Inflammatory macrophage treated with lipopolysaccharide for 4 hours (primary cell): ENCODE data around the gene PDGFRA.

Experiments
- DNase-seq: peaks from one replicate; pipeline ENCODE4 v3.0.0-alpha.2; 2020

The PDGFRA gene

DNA sequence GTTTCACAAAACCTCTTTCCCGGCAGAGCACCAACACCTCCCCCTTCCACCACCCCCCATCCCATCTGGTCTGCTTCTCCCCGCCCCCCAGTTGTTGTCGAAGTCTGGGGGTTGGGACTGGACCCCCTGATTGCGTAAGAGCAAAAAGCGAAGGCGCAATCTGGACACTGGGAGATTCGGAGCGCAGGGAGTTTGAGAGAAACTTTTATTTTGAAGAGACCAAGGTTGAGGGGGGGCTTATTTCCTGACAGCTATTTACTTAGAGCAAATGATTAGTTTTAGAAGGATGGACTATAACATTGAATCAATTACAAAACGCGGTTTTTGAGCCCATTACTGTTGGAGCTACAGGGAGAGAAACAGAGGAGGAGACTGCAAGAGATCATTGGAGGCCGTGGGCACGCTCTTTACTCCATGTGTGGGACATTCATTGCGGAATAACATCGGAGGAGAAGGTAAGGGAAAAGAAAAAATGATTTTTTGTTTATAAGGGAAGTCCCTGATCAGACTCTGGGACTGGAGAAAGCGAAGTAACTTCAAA, at the start of gene PDGFRA:
PDGFRA (plus strand) TSS at position 333 of the 541 bp plus-strand sequence. CDS start 29,476 bp downstream, outside the sequence.
- no peak for DNase-seq

DNA sequence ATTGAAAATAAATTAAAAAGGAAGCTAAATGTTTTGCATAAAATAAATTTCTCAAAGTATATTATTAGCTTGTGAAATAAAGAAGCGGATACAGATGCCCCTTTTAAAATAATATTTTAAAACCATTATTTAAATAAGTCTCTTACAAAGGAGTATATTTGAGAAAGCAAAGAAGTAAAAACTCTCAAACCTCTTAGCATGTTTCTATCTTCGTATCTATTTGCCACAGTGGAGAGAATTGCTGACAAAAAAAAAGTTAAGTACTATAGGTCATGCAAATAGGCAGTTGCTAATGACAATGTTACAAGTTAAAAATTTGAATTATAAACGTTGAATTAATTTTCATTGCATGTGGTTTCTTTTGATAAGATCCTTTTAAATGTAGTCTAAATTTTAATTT, 44.5 kb upstream of the PDGFRA start:
- DNase-seq = no peak

DNA sequence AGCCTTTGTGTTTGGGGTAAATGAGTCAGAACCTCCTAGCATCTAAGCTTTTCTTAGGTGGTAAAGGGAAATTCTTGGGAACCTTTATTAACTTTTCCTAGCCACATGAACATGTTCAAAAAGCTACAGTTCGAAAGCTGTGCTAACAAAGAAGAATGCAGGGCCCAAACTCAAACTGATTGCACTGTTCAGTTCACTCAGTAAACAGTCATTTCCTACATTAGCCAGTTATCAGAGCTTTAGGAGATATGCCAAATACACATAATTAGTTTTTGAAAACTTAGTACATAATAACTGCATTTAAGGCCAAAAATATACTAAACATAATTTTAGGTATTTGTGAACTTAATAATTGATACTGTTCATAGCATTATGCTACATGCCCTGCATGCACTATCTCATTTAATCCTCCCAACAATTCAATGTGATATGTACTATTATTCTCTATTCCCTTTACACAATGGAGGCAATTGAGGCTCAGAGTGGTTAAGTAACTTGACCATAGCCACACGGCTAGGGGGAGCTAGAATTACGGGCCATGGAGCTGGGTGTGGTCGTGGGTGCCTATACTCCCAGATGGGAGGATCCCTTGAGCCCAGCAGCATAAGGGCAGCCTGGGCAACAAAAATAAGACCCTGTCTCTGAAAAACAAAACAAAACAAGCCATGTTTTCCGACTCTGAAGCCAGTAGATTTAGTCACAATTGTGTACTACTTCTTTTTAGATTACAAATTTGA, 43.9 kb upstream of the PDGFRA start:
- no peak for DNase-seq

DNA sequence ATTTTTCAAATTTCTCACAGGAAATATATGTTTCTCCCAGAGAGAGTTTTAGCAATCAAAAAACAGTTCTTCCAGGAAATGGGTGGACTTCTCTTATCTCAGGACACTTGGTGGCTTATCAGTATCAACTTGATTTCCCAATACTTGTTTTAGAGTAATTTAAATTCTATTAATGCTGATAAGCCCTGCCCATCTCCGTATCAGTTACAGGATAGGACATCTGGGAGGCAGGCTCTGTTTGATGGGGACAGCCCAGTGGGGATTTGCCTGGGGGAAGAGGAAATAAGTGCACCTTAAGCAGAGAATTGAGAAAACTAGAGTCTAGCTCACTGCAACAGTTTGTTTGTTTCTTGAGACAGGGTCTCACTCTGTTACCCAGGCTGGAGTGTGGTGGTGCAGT, 43.2 kb upstream of the PDGFRA start:
- DNase-seq = no peak

DNA sequence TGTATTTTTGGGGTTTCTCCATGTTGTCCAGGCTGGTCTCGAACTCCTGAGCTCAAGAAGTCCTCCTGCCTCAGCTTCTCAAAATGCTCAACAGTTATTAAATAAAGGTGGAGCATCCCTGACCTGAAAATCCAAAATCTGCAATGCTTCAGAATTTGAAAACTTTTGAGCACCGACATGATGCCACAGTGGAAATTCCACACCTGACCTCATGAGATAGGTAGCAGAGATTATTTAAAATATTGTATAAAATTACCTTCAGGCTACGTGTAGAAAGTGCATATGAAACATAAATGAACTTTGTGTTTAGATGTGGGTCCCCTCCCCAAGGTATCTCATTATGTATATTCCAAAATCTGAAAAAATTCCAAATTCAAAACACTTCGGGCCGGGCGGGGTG, 42.7 kb upstream of the PDGFRA start:
- no peak for DNase-seq

DNA sequence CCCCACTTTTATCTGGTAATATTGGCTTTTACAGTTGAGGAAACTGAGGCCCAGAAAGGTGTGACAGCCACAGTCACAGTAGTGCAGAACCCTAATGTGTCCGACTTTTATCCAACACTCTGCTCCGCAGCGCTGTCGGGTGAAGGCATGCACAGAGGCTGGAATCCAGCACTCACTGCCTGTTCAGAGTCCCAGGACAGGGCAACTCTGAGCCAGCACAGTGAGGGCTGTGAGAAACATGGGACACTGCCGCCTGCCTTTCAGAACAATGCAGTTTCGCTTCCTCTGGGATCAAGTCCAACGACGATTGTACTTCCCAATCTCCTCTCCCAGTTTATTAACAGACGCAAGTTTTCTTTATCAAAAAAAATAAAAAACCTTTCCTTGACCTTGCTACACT, 41.9 kb upstream of the PDGFRA start:
- DNase-seq = peak; percentile 36

DNA sequence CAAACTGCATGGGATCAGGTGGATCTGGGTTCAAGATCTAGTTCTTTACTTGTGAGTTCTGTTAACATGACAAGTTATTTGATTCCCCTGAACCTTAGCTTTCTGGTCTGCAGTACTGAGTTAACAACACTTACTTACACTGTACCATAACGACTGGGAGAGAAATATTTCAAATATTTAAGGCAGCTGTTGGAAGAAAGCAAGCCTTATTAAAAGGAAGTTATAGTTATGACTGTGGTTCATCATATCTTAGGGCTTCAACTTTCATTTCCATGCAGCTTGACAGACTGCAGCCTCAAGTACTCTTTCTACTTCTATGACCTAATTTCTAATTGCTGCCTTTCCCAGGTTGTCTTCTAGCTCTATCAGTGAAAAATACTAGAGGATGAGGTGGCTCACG, 40.0 kb upstream of the PDGFRA start:
- DNase-seq = no peak

DNA sequence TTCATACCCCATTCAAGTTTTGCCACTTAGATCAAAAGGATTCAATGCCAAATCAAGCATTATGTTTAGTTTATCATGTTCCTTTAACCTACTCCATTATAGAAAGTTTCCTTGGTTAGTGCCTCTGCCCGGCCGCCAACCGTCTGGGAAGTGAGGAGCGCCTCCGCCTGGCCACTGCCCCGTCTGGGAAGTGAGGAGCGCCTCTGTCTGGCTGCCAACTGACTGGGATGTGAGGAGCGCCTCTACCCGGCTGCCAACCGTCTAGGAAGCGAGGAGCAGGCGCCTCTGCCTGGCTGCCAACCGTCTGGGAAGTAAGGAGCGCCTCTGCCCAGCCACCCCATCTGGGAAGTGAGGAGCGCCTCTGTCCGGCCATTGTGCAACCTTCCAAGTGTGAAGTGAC, 36.3 kb upstream of the PDGFRA start:
- DNase-seq = no peak

DNA sequence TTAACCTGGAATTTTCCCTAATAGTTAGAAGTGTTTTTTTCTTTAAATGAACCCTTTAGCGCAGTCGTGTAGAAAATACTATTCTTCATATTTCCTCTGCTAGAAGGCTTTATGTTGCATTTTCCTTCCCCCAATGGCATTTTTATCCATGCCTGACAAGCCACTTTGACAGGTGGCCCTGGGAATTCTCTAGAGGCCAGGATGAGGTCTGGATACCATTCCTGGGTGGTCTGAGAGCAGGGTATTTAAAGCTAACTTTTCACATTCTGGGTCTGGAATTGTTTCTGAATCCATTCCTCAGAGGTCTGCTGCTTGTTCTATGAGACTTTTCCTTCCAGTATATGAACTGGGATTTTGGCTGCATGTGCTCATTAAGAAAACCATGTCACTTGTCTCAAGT, 31.2 kb upstream of the PDGFRA start:
- no peak for DNase-seq

DNA sequence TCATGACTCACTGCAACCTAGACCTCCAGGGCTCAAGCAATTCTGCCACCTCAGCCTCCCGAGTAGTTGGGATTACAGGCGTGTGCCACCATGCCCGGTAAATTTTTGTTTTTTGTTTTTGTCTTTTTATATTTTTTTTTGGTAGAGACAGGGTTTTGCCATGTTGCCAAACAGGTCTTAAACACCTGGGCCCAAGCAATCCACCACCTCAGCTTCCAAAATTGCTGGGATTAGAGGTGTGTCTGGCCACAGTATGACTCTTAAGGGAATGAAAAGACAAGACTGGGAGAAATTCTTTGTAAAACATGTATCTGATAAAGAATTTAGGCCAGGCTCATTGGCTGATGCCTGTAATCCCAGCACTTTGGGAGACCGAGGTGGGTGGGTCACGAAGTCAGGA, 29.2 kb upstream of the PDGFRA start:
- DNase-seq = no peak

DNA sequence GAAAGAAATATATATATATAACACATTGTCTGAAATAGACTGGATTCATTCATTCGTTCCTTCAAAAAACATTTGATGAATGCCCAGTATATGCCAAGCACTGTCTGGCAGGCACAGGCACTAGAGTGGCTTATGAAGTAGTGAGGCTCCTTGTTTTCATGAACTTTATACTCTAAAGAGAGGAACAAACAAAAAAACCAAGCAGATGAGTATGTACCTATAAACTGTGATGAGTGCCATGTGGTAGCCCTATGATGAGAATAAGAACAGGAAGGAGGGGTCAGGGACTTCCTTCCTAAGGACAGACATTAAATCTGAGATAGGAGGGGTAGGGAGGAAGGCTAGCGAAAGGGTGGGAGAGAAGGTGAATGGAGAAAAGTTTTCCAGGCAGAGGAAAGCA, 19.5 kb upstream of the PDGFRA start:
- no peak for DNase-seq

DNA sequence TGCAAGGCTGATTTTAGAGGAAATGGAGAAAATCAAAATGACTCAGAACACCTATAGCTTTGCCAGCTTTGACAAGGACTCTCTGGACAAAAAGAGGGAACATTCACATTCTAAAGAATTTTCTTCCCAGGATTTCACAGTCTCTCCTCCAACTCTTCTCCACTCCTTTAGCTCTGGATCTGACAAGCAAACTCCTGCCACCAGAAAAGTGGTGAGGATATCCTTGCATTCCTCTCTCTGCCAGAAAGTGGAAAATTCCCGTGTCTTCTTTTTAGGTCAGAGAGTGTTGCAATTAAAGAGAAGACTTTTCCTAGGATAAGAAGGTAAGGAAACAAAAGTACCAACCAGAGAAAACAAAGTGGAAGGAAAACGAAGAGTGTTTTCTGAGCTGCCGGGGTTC, 16.1 kb upstream of the PDGFRA start:
- no peak for DNase-seq

DNA sequence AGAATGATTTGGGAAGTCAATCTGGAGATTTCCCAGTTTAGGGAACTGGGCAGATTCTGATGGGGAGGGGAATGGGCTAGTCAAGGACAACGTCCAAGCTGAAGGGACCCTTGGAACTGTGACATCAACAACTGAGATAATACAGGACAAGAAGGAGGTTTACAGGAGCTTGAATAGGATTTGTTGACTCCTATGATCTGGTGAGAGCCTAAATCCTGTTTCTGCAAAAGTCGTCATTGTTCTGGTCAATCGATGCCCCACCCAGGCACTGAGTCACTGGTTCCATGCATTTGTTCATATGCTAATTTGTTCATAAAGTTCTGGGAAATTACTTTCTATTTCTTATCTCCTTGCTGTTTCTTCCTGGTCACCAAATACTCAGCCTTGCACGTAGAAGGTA, 15.3 kb upstream of the PDGFRA start:
- peak; percentile 56 for DNase-seq

DNA sequence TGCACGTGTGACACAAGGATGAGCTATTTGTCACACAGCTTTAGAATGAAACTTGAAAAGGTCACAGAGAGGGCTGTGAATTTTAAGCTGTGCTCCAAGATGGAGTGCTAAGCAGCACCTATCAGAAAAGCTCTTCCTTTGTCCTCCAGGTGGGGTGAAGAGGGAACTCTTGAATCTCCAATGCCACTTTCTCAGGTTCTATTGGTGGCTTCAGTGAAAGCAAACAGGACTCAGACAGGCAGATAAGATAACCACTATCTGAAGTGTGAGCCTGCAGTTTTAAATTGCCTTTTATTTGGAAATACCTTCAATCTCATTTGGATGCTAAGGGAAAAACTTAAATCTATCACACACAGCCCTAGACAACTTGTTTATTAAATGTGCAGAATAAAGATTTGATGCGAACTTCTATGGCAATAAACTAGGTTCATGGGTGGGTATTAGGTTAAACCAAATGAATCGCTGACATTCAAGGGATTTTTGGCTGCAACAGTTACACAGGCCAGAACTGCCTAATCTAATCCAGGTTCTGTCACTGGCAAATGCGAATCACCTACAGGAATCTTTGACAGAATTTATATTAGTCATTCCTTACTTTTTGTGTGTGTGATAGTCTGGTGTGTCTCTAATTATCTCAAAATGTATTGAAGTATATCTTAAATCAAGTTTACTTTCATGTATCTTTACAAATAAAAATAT, 13.6 kb upstream of the PDGFRA start:
- no peak for DNase-seq

DNA sequence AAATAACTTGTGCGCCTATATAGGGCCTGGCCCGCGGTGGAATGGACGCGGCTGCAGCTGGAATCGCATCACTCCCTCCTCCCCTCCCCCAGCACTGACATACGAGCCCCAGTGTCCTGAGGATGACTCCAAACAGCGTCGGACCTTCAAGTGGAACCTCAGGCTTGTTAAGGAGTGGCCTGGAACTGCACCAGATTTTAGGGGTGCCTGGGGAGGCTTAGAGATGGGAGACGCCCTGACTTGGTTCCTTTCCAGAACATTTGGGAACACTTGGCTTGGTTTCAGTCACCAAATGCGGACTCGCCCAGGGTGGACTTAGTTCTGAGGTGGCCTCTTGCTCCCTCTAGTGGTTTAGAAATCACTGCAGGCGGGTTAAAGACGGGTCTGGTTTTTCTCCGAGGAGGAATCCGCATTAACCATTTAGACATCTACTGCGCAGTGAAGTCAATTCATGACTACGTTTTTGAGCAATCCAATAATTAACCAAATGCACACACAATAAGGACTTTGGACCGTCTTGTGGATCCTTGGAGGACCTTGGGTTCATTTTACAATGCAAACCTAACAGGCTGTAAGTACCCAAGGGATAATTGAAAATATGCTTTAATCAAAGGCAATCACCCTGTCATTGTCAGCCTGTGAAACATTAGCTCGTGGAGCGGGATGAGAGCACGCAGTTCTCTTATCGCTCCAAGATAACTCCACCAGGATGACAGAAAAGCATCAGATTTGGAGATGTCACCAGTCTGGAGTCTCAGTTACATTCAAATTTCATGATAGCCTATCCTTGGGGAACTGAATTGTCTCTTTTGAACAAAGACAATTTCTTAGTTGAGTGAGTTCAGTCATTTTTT, 11.2 kb upstream of the PDGFRA start:
- peak; percentile 77 for DNase-seq

DNA sequence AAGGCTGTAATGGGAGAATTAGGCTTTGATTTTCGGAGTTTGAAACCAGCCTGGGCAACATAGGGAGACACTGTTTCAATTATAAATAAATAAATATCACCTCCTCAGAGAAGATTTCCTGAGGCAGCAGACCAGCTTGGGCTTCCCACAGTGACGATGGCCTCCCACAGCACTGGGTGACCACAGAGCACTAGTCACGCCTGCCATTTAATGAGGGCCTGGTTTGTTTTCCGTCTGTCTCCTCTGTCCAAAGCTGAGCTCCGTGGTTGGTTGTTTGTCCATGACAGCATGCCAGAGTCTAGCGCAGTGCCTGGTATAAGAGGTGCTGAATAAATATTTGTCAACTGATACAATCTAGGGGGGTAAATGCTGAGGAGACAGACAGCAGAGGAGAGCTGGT, 10.4 kb upstream of the PDGFRA start:
- DNase-seq = no peak

DNA sequence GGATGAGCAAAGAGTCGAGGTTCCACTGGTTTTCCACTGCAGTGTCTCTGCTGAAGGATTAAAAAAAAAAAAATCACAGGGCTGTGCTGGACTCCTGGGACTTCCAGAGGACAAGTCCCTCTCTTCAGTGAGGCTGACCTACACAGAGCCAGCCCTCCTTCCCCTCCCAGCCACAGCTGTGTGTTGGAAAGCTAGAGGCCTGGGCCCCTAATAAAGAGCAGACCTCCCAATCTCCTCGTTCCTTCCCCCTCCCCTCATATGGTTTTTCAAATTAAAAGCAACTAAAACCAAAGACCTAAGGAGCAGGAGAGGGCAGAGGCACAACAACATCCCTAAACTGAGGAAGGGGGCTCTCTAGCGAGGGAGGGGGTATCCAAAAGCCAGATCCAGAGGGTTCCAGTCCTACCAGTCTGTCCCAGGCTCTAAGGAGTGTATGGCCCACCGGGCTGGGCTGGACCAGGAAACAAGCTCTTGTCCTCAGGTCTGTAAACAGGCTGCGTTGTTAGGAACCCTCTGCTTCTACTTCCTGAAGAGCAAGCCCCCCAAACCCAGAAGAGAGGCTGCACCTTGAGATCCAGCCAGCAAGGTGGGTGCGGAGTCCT, 4.0 kb upstream of the PDGFRA start:
- no peak for DNase-seq

DNA sequence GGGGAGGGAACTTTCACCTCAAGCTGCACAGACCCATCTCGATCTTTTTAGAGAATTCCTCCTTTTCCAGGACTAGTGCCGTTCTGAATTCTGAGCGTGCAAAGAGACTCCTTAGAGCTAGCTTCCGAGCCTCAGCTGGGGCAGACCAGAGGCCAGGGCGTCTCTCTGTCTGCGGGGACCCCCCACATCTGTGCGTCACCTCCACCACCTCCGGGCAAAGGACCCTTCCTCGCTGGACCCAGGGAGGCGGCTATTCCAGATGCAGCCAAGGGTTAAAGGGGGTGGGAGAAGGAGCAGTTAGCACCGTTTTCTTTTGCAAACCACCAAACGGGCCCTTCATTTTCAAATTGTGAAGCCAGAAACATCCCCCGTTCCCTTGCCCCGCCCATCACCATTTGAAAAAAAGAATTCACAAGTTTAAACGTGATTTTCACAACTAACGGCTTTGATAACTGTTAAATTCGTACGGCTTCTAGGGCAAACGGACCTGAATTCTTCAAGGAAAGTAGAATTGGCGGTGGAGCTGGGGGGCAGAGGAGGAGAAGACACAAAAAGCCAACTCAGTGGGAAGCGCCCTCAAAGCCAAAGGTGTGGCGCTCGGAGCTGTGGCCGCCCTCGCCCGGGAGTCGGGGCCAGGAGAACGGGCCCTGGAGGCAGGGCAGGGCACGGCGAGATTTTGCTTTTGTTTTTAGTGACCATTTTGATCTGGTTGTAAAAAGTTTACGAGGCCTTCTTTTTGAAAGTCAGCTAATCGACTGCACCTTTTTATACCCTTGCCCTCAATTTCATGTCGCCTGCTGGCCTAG, 3.3 kb upstream of the PDGFRA start:
- DNase-seq = no peak

DNA sequence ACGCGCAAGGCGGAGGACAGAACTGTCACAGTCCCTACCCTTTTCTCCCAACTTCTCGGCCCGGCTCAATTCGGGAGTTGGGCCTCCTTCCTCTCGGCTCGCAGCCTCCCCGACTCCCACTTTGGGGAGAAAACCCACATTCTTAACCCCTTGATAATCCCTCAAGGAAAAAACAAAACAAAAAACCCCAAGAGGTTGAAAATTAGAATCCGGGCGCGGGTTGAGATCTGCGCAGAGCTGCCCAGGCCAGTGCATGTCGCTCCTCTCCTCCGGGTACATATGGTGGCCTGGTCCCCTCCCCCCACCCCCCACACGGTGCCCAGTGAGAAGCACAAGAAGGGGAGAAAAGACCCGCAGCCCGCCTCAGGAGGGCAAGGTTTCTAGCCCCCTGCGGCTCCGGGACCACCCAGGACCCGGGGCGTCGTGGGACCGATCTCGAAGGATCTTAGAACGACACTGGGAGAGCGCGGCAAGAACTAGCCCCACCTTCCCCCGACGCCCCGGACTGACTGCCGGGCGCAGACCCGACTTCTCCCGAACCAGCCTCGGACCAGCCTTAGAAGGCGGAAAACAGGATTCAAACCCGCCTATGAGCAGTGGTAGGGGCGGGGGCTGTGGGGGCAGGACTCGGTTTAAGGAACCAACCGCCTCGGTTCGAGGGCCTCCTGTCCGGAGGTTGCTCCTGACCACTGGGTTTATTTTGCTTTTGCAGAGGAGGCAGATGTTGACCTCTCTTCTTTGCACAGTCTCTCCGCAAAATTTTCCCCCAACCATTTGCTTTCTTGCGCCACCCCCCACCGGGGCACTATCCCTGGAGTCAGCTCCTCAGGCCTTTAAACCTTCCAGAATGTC, 2.5 kb upstream of the PDGFRA start:
- DNase-seq = peak; percentile 34

DNA sequence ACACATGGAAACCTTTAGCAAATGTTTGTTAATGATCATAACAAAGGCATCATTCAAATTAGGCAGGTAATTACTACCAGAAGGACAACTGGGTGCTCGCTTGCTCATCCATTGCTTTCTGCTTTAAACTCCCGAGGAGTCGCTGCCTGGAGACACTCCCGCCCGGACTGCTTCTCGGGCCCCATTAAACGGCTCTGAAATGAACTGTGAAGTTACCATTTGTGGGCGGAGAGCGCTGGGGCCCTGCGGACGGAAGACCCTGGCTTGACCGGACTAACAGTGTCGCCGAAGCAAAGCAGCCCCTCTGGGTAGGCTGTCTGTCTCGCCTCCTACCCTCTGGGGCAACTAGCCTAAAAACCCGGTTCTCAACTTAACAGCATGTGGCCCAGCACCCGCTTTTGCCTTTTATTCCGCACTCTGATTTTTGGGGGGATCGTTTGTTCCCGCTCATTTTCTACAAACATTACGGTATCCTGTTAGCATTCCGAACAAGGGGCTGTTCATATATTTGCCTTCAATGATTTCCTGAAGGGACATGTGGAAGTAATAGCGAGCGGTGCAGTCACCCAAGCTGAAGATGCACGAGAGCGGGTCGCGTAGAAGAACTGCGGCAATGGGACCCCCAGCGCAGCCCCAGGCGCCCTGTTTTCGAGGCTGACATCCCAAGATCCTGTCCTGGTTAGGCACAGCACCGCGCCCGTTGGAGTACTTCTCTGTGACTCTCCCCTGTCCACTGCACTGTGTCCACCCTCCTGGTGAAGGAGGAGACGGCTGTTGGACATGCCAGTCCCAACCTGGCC, 1.6 kb upstream of the PDGFRA start:
- DNase-seq = no peak
